GM20000 (cell line): ENCODE measurements around the gene KIAA1328.

Experiments
- DNase-seq: peaks from one replicate; pipeline ENCODE4 v3.0.0; 2012; ENCODE audit warnings: low spot score
- TF ChIP-seq, protein P1 (sequence below): IDR thresholded peaks from 2 replicates; pipeline ENCODE4 v1.5.1; 2012; ENCODE audit warnings: mild to moderate bottlenecking, control low read depth; ENCODE audit errors: extremely low read depth, missing control alignments

Gene KIAA1328

DNA sequence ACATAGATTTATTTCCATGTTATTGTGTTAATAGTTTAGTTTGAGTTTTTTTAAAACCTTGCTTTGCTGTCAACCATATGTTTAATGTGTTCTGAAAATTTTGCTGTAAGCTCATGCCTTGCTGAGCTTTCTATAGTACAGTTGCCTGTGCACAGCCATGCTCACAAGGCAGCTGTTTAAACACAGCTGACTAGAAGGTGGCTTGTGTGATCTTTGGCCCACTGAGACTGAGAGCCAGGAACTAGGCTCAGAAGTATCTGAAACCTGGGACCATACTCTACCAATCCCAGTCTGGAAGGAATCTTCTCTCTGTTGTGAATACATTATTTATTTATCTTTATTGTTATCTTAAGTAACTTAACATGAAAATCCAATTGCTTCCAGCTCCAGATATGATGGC lies 350.5 kb downstream of the KIAA1328 start:
- no peak for DNase-seq
- TF ChIP-seq, protein P1, sequence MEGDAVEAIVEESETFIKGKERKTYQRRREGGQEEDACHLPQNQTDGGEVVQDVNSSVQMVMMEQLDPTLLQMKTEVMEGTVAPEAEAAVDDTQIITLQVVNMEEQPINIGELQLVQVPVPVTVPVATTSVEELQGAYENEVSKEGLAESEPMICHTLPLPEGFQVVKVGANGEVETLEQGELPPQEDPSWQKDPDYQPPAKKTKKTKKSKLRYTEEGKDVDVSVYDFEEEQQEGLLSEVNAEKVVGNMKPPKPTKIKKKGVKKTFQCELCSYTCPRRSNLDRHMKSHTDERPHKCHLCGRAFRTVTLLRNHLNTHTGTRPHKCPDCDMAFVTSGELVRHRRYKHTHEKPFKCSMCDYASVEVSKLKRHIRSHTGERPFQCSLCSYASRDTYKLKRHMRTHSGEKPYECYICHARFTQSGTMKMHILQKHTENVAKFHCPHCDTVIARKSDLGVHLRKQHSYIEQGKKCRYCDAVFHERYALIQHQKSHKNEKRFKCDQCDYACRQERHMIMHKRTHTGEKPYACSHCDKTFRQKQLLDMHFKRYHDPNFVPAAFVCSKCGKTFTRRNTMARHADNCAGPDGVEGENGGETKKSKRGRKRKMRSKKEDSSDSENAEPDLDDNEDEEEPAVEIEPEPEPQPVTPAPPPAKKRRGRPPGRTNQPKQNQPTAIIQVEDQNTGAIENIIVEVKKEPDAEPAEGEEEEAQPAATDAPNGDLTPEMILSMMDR: no peak

DNA sequence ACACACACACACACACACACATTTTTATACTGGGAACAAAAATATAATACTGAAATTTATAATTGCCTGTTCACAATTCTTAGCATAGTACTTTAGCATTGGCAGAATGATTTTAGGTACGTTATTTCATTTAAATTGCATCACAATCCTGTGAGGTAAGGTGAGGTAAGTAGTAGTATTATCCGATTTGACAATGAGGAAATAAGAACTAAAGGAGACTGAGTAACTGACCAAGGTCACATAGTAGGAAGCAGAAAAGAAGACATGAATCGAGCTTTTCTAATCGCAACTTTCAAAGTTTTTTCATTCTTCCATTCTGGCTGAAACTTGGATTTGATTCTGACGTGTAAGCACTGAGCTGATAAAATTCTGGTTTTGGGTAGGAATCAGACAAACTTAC lies 351.2 kb downstream of the KIAA1328 start:
- TF ChIP-seq, protein P1: no peak
- DNase-seq: no peak

DNA sequence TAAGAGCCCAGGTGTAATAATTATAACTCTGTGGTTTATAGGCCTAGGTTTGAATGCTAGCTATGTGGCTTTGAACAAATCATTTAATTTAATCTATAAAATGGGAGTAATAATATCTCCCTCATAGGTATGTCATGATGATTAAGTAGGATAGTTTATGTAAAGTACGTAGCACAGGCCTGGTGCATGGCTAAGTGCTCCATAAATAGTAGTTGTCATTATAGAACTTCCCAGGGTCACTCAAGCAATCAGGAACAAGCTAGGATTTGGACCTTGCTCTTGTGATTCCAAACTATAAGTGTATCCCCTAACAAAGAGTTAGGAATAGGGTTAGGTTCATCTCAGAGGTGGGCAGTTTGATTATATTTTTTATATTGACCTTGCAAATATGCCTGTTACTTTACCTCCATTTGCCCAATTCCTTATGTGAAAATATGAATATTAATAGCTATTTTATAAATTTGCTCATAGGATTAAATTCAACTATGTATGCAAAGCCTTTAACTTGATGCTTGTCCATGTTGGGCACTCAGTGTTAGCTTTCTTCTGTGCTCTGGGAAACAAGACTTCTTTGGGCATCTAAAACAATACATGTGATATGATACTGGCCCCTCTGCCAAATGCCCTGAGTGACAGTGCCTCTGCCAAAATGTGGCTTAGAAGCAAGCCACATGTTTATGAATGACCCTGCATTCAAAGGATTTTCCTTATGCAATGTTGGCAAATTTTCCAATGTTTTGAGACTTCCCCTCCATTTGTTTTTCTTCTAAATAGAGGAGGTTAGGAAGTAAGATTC lies 353.6 kb downstream of the KIAA1328 start:
- DNase-seq: no peak
- TF ChIP-seq, protein P1: no peak

DNA sequence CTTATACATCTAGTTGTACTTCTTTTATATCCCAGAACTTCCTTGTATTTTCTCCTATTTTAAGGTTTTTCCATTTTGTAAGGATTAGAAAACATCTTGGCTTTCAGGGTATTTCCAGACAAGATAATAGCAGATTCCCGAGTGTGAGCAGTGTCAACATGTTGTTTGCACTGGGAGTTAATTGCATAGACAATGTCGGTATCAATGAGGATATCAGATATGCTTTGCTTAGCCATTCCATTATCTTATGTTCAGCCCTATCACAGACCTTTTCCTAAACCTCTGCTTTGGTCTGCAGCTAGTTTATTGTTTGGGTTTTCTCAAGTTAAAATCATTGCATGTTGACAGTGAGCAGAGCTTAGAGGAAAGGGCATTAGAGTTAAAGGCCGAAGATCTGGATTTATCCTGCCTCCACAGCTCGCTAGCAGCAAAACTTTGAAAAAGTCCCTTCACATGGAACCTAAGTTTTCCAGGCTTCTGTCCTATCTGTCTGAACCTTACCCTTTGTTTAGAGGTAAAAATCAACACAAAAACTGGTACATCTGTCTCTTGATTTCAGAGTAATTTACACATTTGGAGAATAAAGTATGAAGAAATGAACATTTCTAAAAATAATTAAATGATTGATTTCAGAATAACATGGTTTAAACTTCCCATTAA lies 355.4 kb downstream of the KIAA1328 start:
- TF ChIP-seq, protein P1: no peak
- DNase-seq: no peak

DNA sequence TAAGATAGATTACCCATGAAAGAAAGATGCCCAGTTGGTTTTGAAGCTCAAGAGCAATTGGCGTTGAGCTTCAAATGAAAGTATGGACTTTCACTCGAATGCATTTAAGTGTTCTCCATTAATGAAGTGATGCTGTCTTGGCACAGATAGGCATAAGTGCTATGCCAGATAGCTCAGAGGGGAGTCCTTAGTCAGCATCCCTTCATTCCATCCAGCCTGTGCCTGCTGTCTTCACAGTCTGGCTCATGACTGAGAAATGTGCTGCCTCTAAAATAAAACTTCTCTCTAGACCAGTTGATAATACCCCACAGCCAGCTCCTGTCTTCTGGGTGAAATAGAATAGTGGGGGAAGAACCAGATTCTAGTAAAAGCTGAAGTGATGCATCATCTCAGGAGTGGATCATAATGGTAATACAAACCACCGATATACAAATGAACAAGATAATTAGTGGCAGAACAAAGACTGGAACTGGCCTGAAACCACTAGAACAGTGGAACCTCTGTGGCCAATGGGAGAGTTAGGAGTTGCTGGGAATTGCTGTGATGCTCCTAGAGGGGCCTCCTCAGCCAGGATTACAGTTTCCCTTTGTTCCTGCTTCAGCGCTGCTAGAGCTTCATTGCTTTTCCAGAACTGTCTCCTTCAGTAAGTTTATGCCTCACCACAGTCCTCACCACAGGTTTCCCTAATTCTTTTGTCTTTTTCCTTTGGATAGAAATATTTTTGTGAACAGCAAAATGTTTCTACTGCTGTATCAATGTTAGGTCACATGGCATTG lies 359.3 kb downstream of the KIAA1328 start:
- no peak for DNase-seq
- TF ChIP-seq, protein P1: no peak

DNA sequence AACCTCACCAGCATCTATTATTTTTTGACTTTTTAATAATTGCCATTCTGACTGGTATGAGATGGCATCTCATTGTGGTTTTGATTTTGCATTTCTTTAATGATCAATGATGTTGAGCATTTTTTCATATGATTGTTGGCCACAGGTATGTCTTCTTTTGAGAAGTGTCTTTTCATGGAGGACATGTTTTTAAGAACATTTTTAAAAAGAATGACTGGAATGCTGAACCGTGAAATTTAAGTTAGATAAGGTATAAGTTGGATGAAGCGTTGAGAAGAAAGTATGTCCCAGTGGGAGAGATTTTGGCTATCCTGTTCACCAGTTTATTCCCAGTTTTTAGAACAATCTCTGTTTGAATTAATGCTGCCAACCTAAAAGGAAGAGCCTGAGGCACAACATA lies 370.8 kb downstream of the KIAA1328 start:
- no peak for DNase-seq
- TF ChIP-seq, protein P1: no peak

DNA sequence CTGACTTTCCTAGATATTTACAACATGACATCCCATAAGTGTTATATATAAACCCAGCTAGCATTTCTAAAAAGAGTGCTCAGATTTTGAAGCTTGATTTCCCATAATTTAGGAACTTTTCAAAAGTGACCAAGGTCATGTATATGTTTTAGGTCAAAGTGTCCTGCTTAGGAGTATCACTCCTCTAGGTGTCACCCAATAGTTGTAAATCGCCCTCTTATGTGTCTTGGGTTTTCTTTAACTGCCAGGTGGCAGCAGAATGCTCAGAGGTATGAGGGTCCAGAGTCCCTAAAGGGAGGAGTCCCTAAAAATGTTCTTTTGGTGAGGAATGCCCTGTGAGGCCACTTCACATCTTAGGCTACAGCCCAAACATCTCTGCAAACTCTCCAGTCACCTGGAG lies 378.4 kb downstream of the KIAA1328 start:
- TF ChIP-seq, protein P1: no peak
- DNase-seq: no peak
